Right renal pelvis (tissue), 4 donors: ENCODE measurements around the gene MXD4. TPM values are rescaled to one million over a fixed set of nuclear protein-coding genes. Genes with fewer than 3 reads are reported as not detected.

Source experiments
- DNase-seq, 4 donors: peaks; one replicate each; pipeline ENCODE4 v3.0.0-alpha.2; 2013; ENCODE audit warnings: low read depth in 4 of 4, low spot score in 3 of 4, missing footprints in 1 of 4
- polyA plus RNA-seq, 4 donors: library from polyadenylated mRNA; unstranded; fragments of 120-200 nt; gene quantifications; one replicate each; pipeline ENCODE4 v1.2.1, GENCODE V29; 2013; ENCODE audit not compliant: insufficient read length in 4 of 4

MXD4 gene
- polyA plus RNA-seq, 4 donors = 59.8 to 69.4 (median 62.4) TPM

GRCh38 chr4:2265113-2266110, 3.5 kb upstream of the MXD4 start:
- DNase-seq = no peak

- no peak for DNase-seq
These were observed 2.7 kb upstream of the MXD4 start for GRCh38 chr4:2264481-2265041.

- DNase-seq = no peak
These were observed 2.0 kb upstream of the MXD4 start for GRCh38 chr4:2263926-2264321.

GRCh38 chr4:2262944-2263250, 988 bp upstream of the MXD4 start:
- DNase-seq = no peak

GRCh38 chr4:2262145-2262943, 435 bp upstream of the MXD4 start:
- peak; percentile 93 to 99 (median 98) for DNase-seq

- DNase-seq = no peak
These were observed 628 bp downstream of the MXD4 start for GRCh38 chr4:2261110-2261852.

- DNase-seq = no peak
These were observed 1.4 kb downstream of the MXD4 start for GRCh38 chr4:2260344-2261109.

- DNase-seq = no peak
These were observed 2.2 kb downstream of the MXD4 start for GRCh38 chr4:2259541-2260343.

GRCh38 chr4:2259036-2259540, 2.8 kb downstream of the MXD4 start:
- DNase-seq = no peak

GRCh38 chr4:2258091-2259035, 3.5 kb downstream of the MXD4 start:
- DNase-seq = no peak

- DNase-seq = no peak
These were observed 4.4 kb downstream of the MXD4 start for GRCh38 chr4:2257361-2258081.

GRCh38 chr4:2256781-2257191, 5.1 kb downstream of the MXD4 start:
- no peak for DNase-seq

- no peak for DNase-seq
These were observed 5.7 kb downstream of the MXD4 start for GRCh38 chr4:2256156-2256731.

GRCh38 chr4:2255501-2256155, 6.3 kb downstream of the MXD4 start:
- peak in 1 of 4 donors; percentile 12 for DNase-seq

GRCh38 chr4:2254665-2255500, 7.0 kb downstream of the MXD4 start:
- DNase-seq = no peak
